SW 1271 (cell line): ENCODE data around the gene GRIFIN.

ENCODE experiments used
- DNase-seq, 2 experiments: peaks; one replicate each; lab custom pipeline; 2025; lab: John Stamatoyannopoulos, UW

Gene GRIFIN

GRCh38 chr7:2512713-2513112 is 36.5 kb upstream of the GRIFIN start:
- DNase-seq, result no peak

GRCh38 chr7:2512179-2512661 is 36.0 kb upstream of the GRIFIN start:
- no peak for DNase-seq

GRCh38 chr7:2511769-2512168 is 35.6 kb upstream of the GRIFIN start:
- no peak for DNase-seq

- DNase-seq, result no peak
Measured at GRCh38 chr7:2510909-2511768, 34.9 kb upstream of the GRIFIN start.

- no peak for DNase-seq
Measured at GRCh38 chr7:2510130-2510776, 34.1 kb upstream of the GRIFIN start.

GRCh38 chr7:2509298-2509906 is 33.2 kb upstream of the GRIFIN start:
- DNase-seq, result no peak

- DNase-seq, result no peak
Measured at GRCh38 chr7:2508327-2509215, 32.4 kb upstream of the GRIFIN start.

- no peak for DNase-seq
Measured at GRCh38 chr7:2507917-2508306, 31.7 kb upstream of the GRIFIN start.

- no peak for DNase-seq
Measured at GRCh38 chr7:2507208-2507916, 31.2 kb upstream of the GRIFIN start.

- no peak for DNase-seq
Measured at GRCh38 chr7:2505401-2505800, 29.2 kb upstream of the GRIFIN start.

- no peak for DNase-seq
Measured at GRCh38 chr7:2504889-2505375, 28.7 kb upstream of the GRIFIN start.

GRCh38 chr7:2504128-2504888 is 28.1 kb upstream of the GRIFIN start:
- no peak for DNase-seq

GRCh38 chr7:2503056-2503941 is 27.1 kb upstream of the GRIFIN start:
- DNase-seq, result no peak

- no peak for DNase-seq
Measured at GRCh38 chr7:2502647-2502966, 26.4 kb upstream of the GRIFIN start.

GRCh38 chr7:2501947-2502646 is 25.9 kb upstream of the GRIFIN start:
- DNase-seq, result no peak

GRCh38 chr7:2500701-2501100 is 24.5 kb upstream of the GRIFIN start:
- DNase-seq, result no peak

- DNase-seq, result no peak
Measured at GRCh38 chr7:2499719-2500430, 23.7 kb upstream of the GRIFIN start.

GRCh38 chr7:2499181-2499580 is 23.0 kb upstream of the GRIFIN start:
- DNase-seq, result no peak
